Activated CD4-positive, CD25-positive, alpha-beta regulatory T cell treated with anti-CD3 and anti-CD28 coated beads, Interleukin-2, amount 50 U/mL, for 24 hours (primary cell): ENCODE results near the gene HHEX.
"Not testable (repeated sequence)": the region's sequence is repeated elsewhere in the genome, so short reads cannot be mapped to it uniquely, and the experiment has no call there.

Source experiments
- ATAC-seq, 2 donors: fragments of 150-1000 bp; cut with Tn5 transposase; one replicate each; pipeline ENCODE4 v1.10.0; 2021; ENCODE audit warnings: mild to moderate bottlenecking in 1 of 2, moderate library complexity in 1 of 2

The HHEX gene

DNA sequence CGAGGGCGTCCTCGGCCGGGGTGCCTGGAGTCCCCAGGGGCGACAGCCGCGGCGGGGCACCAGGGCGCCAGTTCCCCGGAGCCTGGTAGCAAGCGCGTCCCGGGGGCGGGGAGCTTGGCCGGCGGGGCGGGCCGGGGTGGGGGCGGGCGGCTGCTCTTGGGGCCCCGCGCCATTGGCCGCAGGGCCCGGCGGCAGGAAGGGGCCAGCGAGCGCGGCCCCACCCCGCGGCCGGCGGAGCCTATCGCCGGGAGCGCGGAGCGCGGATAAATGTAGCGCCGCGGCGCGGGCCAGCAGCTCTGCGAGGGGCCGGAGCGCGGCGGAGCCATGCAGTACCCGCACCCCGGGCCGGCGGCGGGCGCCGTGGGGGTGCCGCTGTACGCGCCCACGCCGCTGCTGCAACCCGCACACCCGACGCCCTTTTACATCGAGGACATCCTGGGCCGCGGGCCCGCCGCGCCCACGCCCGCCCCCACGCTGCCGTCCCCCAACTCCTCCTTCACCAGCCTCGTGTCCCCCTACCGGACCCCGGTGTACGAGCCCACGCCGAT lies at the start of gene HHEX:
Gene HHEX, plus strand, starts transcription at position 293 of the 548 bp plus-strand sequence. Its CDS starts 32 bp downstream, at position 325.
- ATAC-seq: peak; percentile 64 to 70

DNA sequence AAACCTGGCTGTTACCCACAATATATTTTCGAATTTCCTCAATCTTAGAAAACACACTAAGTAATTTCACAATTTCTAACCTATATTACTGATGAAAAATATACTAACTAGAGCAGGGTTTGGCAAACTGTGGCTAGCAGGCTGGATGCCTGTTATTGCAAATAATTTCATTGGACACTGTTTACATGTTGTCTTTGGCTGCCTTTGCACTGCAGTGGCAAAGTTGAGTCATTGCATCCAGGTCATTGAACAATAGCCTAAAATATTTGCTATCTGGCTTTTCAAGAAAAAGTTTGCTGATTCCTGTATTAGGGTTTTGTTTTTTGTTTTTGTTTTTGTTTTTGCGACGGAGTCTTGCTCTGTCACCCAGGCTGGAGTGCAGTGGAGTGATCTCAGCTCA lies 49.6 kb upstream of the HHEX start:
- ATAC-seq: no peak

DNA sequence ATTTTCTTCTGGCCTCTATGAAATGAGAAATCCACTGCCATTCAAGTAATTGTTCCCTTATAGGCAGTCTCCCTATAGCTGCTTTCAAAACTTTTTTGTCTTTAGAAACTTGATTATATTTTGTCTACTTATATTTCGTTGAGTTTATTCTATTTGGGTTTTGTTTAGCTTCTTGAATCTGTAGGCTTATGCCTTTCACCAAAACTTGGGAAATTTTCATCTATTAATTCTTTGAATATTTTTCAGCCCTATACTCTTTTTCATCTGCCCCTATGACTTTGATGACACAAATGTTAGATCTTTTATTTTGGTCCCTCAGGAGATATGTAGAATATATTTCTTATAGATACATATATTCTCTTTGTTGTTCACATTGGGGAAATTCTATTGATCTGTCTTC lies 48.3 kb upstream of the HHEX start:
- no peak for ATAC-seq

- ATAC-seq: no peak
Observed at GRCh38 chr10:92644921-92645320, 44.8 kb upstream of the HHEX start.

- not testable (repeated sequence) for ATAC-seq
Observed at GRCh38 chr10:92650864-92651263, 38.9 kb upstream of the HHEX start.

- no peak for ATAC-seq
Observed at GRCh38 chr10:92655426-92655825, 34.3 kb upstream of the HHEX start.

- ATAC-seq: no peak
Observed at GRCh38 chr10:92656266-92656961, 33.3 kb upstream of the HHEX start.

DNA sequence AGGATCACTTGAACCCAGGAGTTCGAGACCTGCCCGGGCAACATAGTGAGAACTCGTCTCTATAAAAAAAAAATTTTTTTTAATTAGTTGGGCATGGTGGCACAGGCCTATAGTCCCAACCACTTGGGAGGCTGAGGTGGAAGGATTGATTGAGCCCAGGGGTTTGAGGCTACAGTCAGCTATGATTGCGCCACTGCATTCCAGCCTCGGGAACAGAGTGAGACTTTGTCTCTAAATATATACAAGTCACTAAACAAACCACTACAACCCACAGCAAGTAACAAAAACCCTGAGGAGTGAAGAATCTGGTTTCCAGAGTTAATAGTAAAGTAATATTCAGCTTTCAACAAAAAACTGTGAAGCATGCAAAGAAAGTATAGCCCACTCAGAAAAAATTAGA lies 32.7 kb upstream of the HHEX start:
- no peak for ATAC-seq

- ATAC-seq: no peak
Observed at GRCh38 chr10:92662848-92663247, 26.9 kb upstream of the HHEX start.

GRCh38 chr10:92664322-92664721 lies 25.4 kb upstream of the HHEX start:
- no peak for ATAC-seq

- ATAC-seq: no peak
Observed at GRCh38 chr10:92667078-92667477, 22.7 kb upstream of the HHEX start.

DNA sequence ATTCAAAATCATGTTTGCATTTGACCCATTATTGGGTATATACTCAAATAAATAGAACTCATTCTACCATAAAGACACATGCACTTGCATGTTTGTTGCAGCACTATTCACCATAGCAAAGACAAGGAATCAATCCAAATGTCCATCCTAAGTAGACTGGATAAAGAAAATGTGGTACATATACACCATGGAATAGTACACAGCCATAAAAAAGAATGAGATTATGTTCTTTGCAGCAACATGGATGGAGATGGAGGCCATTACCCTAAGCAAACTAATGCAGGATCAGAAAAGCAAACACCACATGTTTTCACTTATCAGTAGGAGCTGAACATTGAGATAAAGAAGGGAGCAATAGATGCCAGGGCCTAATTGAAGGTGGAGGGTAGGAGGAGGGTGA lies 12.0 kb upstream of the HHEX start:
- no peak for ATAC-seq

DNA sequence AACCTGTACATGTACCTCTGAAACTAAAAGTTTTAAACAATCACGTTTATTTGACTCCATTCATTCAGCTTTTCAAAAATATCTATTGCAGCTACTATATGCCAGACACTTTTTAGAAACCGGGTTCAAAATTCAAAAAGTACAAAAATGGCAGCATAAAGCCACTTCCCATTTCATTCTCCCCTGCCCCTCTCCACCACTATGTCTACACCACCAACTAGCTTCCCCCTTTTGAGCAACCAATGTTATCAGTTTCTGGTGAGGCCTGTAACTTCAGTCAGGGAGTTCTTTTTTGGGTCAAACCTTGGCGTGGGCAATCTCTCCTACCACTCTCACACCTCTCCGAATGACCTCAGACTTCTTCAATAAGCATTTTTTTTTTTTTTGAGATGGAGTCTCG lies 11.5 kb upstream of the HHEX start:
- no peak for ATAC-seq

- ATAC-seq: no peak
Observed at GRCh38 chr10:92681306-92681834, 8.4 kb upstream of the HHEX start.

- no peak for ATAC-seq
Observed at GRCh38 chr10:92688573-92688926, 1.2 kb upstream of the HHEX start.

DNA sequence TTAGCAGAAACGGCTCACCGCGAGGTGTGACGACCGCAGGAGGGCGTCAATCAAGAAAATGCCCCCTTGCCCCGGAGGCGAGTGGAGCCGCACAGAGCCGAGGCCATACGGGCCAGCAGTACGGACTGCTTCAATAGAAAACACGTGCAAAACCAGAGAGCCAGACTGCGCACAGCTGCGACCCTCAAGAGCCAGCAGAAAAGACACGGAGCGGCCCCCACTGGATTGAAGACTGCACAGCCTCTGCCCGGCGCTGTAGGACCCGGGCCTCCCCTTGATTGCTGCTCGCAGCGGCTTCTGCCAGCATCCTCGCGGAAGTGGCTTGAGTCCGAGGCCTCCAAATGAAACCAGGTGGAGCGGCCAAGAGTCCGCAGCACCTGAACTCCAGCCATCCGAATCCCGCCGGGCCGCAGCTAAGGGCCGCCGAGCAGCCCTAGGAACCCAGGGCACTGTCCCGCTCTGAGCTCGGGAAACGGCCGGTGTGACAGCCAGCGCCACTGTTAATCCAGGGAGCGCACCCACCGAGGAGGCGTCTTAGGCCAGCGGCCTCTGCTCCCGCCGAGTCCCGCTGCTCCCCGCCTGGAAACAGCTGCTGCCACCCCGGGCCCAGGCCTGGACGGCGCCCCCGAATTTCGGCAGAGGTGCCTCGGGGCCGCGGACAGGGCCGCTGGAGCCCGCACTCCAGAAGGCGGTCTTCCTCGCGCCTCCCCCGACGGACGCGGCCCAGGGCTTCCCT lies 660 bp upstream of the HHEX start:
- ATAC-seq: peak; percentile 5 to 9

GRCh38 chr10:92690211-92690914 lies 608 bp downstream of the HHEX start:
- peak; percentile 50 to 62 for ATAC-seq

- ATAC-seq: no peak
Observed at GRCh38 chr10:92690915-92691590, 1.3 kb downstream of the HHEX start.

GRCh38 chr10:92691591-92692079 lies 1.9 kb downstream of the HHEX start:
- no peak for ATAC-seq

DNA sequence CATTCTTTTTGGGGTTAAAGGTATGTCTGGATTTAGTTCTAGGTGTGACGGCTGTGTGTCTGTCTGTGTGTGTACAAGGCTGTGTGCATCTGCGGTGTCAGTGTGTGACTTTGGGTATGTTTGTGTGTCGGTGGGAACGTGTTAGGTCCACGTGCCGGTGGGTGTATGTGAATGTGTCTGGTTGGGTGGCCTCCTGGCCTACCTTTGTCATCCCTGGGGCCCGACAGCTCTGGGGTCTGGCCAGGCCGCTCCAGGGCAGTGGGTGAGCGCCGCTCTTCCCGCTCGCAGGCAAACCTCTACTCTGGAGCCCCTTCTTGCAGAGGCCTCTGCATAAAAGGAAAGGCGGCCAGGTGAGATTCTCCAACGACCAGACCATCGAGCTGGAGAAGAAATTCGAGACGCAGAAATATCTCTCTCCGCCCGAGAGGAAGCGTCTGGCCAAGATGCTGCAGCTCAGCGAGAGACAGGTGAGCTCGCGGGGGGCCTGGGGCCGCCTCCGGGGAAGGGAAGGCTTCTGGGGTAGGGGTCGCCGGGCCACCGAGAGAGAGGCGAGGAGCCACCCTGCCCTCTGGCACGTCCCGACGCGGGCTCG lies 2.4 kb downstream of the HHEX start:
- ATAC-seq: no peak

DNA sequence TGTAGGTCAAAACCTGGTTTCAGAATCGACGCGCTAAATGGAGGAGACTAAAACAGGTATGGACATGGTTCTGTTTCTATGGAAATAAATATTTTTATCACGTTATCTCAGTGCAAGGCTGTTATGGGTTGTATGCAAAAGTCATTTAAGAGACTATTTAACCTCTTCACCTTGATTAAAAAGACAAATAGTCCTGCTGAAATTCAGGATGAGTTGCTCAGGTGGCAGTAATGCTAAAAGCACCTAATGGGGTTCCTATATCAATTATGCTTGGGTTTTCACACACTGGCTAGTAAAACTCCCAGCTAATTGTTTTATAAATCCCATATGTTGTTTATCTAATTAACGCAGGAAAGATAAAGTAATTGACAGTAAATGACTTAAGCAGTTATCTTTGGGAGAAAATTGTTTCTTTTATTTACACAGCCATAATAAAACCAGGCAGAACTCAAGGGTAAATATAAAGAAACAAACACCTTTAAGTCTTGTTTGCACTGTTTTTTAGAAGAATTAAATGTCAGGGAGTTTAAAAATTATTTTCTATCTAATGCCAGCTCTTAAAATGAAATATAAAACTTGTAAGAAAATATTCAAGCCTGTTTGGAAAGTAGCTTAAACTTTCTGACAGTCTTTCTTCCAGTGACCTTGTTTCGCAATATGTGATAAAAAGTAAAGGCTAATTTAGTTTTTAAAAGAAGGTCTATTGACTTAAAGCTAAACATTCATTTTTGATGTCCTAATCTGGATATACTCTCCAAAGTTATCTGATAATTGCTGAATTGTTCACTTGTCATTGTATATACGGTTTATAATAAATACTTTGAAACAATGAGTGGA lies 3.2 kb downstream of the HHEX start:
- ATAC-seq: no peak
